HUES64 (cell line): ENCODE results near the gene MROH7.

ENCODE experiments used
- H3K27ac ChIP-seq: 2 replicates; pipeline ENCODE4 v1.7.0; 2013; ENCODE audit warnings: low read depth, low read length, inconsistent platforms
- H3K27me3 ChIP-seq: 2 replicates; pipeline ENCODE4 v1.6.1; 2013; ENCODE audit warnings: mild to moderate bottlenecking, low read length; ENCODE audit not compliant: insufficient read depth
- H3K36me3 ChIP-seq: 2 replicates; pipeline ENCODE4 v1.6.1; 2013; ENCODE audit warnings: mild to moderate bottlenecking, low read length; ENCODE audit not compliant: insufficient read depth
- H3K4me1 ChIP-seq: 2 replicates; pipeline ENCODE4 v1.6.1; 2013; ENCODE audit warnings: mild to moderate bottlenecking, low read length, moderate library complexity; ENCODE audit not compliant: insufficient read depth
- H3K4me3 ChIP-seq: 2 replicates; pipeline ENCODE4 v1.5.1; 2013; ENCODE audit warnings: mild to moderate bottlenecking, low read length, moderate library complexity
- H3K9ac ChIP-seq: 2 replicates; pipeline ENCODE4 v1.6.1; 2013; ENCODE audit warnings: mild to moderate bottlenecking, low read depth, low read length
- H3K9me3 ChIP-seq: 2 replicates; pipeline ENCODE4 v1.6.1; 2013; ENCODE audit warnings: low read depth, low read length; ENCODE audit not compliant: insufficient read depth
- WGBS: fragments of 150-250, 120-280 bp; methylation state at CpG from one replicate; pipeline ENCODE4 v1.1.7; 2013; ENCODE audit warnings: missing lambda C conversion rate; 5-methylcytosine and 5-hydroxymethylcytosine counted together

The MROH7 gene

GRCh38 chr1:54745274-54745673 is 103.7 kb downstream of the MROH7 start:
- no peak overlapping the region for H3K9ac ChIP-seq
- H3K9me3 ChIP-seq, result no peaks in the 10 kb centered on the region
- WGBS, result 88% methylated on average over 6 of the region's 6 CpGs
- H3K4me3 ChIP-seq, result no peak overlapping the region
- H3K27ac ChIP-seq, result no peak overlapping the region
- peaks cover 23% of the 10 kb centered on the region for H3K36me3 ChIP-seq
- H3K27me3 ChIP-seq, result no peaks in the 10 kb centered on the region
- no peaks in the 10 kb centered on the region for H3K4me1 ChIP-seq

- H3K27ac ChIP-seq, result no peak overlapping the region
- no peaks in the 10 kb centered on the region for H3K4me1 ChIP-seq
- H3K9ac ChIP-seq, result no peak overlapping the region
- no peak overlapping the region for H3K4me3 ChIP-seq
- no peaks in the 10 kb centered on the region for H3K9me3 ChIP-seq
- WGBS, result 92% methylated on average over 4 of the region's 4 CpGs
- H3K27me3 ChIP-seq, result no peaks in the 10 kb centered on the region
- H3K36me3 ChIP-seq, result peaks cover 17% of the 10 kb centered on the region
Measured at GRCh38 chr1:54745864-54746263, 104.3 kb downstream of the MROH7 start.

GRCh38 chr1:54748094-54748835 is 106.7 kb downstream of the MROH7 start:
- H3K4me1 ChIP-seq, result peaks cover 12% of the 10 kb centered on the region
- no peaks in the 10 kb centered on the region for H3K27me3 ChIP-seq
- H3K27ac ChIP-seq, result no peak overlapping the region
- H3K9me3 ChIP-seq, result no peaks in the 10 kb centered on the region
- no peak overlapping the region for H3K4me3 ChIP-seq
- H3K36me3 ChIP-seq, result no peaks in the 10 kb centered on the region
- no peak overlapping the region for H3K9ac ChIP-seq
- WGBS, result 92% methylated on average over 14 of the region's 14 CpGs

- 91% methylated on average over 6 of the region's 6 CpGs for WGBS
Measured at GRCh38 chr1:54750596-54750995, 109.0 kb downstream of the MROH7 start.

GRCh38 chr1:54751426-54751825 is 109.8 kb downstream of the MROH7 start:
- WGBS, result 65% methylated on average over 4 of the region's 4 CpGs
- H3K9me3 ChIP-seq, result no peaks in the 10 kb centered on the region
- no peak overlapping the region for H3K4me3 ChIP-seq
- no peak overlapping the region for H3K9ac ChIP-seq
- no peaks in the 10 kb centered on the region for H3K27me3 ChIP-seq
- H3K4me1 ChIP-seq, result peaks cover 12% of the 10 kb centered on the region
- no peak overlapping the region for H3K27ac ChIP-seq
- peaks cover 8% of the 10 kb centered on the region; the same call in 1 of the 2 replicates for H3K36me3 ChIP-seq

More at GRCh38 chr1:54750596-54750995, 109.0 kb downstream of the MROH7 start:
- H3K4me3 ChIP-seq, result no peak overlapping the region
- H3K27me3 ChIP-seq, result no peaks in the 10 kb centered on the region
- H3K9me3 ChIP-seq, result no peaks in the 10 kb centered on the region
- H3K36me3 ChIP-seq, result peaks cover 4% of the 10 kb centered on the region; the same call in 1 of the 2 replicates
- H3K9ac ChIP-seq, result no peak overlapping the region
- peaks cover 12% of the 10 kb centered on the region for H3K4me1 ChIP-seq
- H3K27ac ChIP-seq, result no peak overlapping the region

GRCh38 chr1:54754045-54754444 is 112.5 kb downstream of the MROH7 start:
- 95% methylated on average over 22 of the region's 22 CpGs for WGBS
- Histone ChIP-seq H3K4me3 (no peak overlapping the region), H3K27ac (no peak overlapping the region), H3K9ac (no peak overlapping the region), H3K27me3 (no peaks in the 10 kb centered on the region), H3K36me3 (peaks cover 34% of the 10 kb centered on the region), H3K4me1 (peaks cover 12% of the 10 kb centered on the region), H3K9me3 (no peaks in the 10 kb centered on the region)

- WGBS, result 95% methylated on average over 25 of the region's 25 CpGs
- H3K9me3 ChIP-seq, result no peaks in the 10 kb centered on the region
- peaks cover 34% of the 10 kb centered on the region for H3K36me3 ChIP-seq
- no peaks in the 10 kb centered on the region for H3K27me3 ChIP-seq
- peaks cover 12% of the 10 kb centered on the region for H3K4me1 ChIP-seq
- no peak overlapping the region for H3K4me3 ChIP-seq
- H3K9ac ChIP-seq, result no peak overlapping the region
- no peak overlapping the region for H3K27ac ChIP-seq
Measured at GRCh38 chr1:54754486-54755285, 113.1 kb downstream of the MROH7 start.

GRCh38 chr1:54757833-54758232 is 116.2 kb downstream of the MROH7 start:
- Histone ChIP-seq H3K27me3 (no peaks in the 10 kb centered on the region), H3K4me1 (no peaks in the 10 kb centered on the region), H3K9me3 (no peaks in the 10 kb centered on the region), H3K4me3 (no peak overlapping the region), H3K36me3 (peaks cover 34% of the 10 kb centered on the region), H3K27ac (no peak overlapping the region), H3K9ac (no peak overlapping the region)
- 97% methylated on average over 9 of the region's 9 CpGs for WGBS

GRCh38 chr1:54758678-54759348 is 117.2 kb downstream of the MROH7 start:
- H3K4me3 ChIP-seq, result no peak overlapping the region
- WGBS, result 96% methylated on average over 20 of the region's 20 CpGs
- no peak overlapping the region for H3K27ac ChIP-seq
- H3K4me1 ChIP-seq, result 0 out of 2 replicates have a peak, but pooled peaks cover 6% of the 10 kb centered on the region
- H3K36me3 ChIP-seq, result peaks cover 34% of the 10 kb centered on the region
- H3K9me3 ChIP-seq, result no peaks in the 10 kb centered on the region
- no peak overlapping the region for H3K9ac ChIP-seq
- H3K27me3 ChIP-seq, result no peaks in the 10 kb centered on the region
